ENCODE measurements around the gene DNAJB2.
"Not testable (repeated sequence)": the region's sequence is repeated elsewhere in the genome, so short reads cannot be mapped to it uniquely, and the experiment has no call there.

Gene DNAJB2

GRCh38 chr2:219254590-219255201 lies 24.5 kb upstream of the DNAJB2 start:
- DNase-seq (ENCODE audit: low read depth in 1 of 2, low spot score in 1 of 2): no peak

- not testable (repeated sequence) for DNase-seq (ENCODE audit: low read depth in 1 of 2, low spot score in 1 of 2)
Observed at GRCh38 chr2:219258942-219259341, 20.2 kb upstream of the DNAJB2 start.

GRCh38 chr2:219261024-219261855 lies 17.9 kb upstream of the DNAJB2 start:
- no peak for DNase-seq (ENCODE audit: low read depth in 1 of 2, low spot score in 1 of 2)

- DNase-seq (ENCODE audit: low read depth in 1 of 2, low spot score in 1 of 2): no peak
Observed at GRCh38 chr2:219266232-219266631, 12.9 kb upstream of the DNAJB2 start.

- no peak for DNase-seq (ENCODE audit: low read depth in 1 of 2, low spot score in 1 of 2)
Observed at GRCh38 chr2:219266886-219267285, 12.3 kb upstream of the DNAJB2 start.

- no peak for DNase-seq (ENCODE audit: low read depth in 1 of 2, low spot score in 1 of 2)
Observed at GRCh38 chr2:219268294-219268693, 10.9 kb upstream of the DNAJB2 start.

GRCh38 chr2:219269362-219270054 lies 9.7 kb upstream of the DNAJB2 start:
- DNase-seq (ENCODE audit: low read depth in 1 of 2, low spot score in 1 of 2): no peak

GRCh38 chr2:219270055-219270372 lies 9.2 kb upstream of the DNAJB2 start:
- DNase-seq (ENCODE audit: low read depth in 1 of 2, low spot score in 1 of 2): no peak

GRCh38 chr2:219271021-219271420 lies 8.1 kb upstream of the DNAJB2 start:
- no peak for DNase-seq (ENCODE audit: low read depth in 1 of 2, low spot score in 1 of 2)

- no peak for DNase-seq (ENCODE audit: low read depth in 1 of 2, low spot score in 1 of 2)
Observed at GRCh38 chr2:219272356-219272755, 6.8 kb upstream of the DNAJB2 start.

GRCh38 chr2:219272995-219273394 lies 6.2 kb upstream of the DNAJB2 start:
- DNase-seq (ENCODE audit: low read depth in 1 of 2, low spot score in 1 of 2): no peak

GRCh38 chr2:219273937-219274336 lies 5.2 kb upstream of the DNAJB2 start:
- no peak for DNase-seq (ENCODE audit: low read depth in 1 of 2, low spot score in 1 of 2)

GRCh38 chr2:219274361-219274921 lies 4.7 kb upstream of the DNAJB2 start:
- no peak for DNase-seq (ENCODE audit: low read depth in 1 of 2, low spot score in 1 of 2)

- peak; percentile 52 to 61 for DNase-seq (ENCODE audit: low read depth in 1 of 2, low spot score in 1 of 2)
Observed at GRCh38 chr2:219277703-219278654, 1.2 kb upstream of the DNAJB2 start.

- DNase-seq (ENCODE audit: low read depth in 1 of 2, low spot score in 1 of 2): no peak
Observed at GRCh38 chr2:219278655-219279150, 463 bp upstream of the DNAJB2 start.

GRCh38 chr2:219279916-219280516 lies 850 bp downstream of the DNAJB2 start:
- DNase-seq (ENCODE audit: low read depth in 1 of 2, low spot score in 1 of 2): no peak

- DNase-seq (ENCODE audit: low read depth in 1 of 2, low spot score in 1 of 2): no peak
Observed at GRCh38 chr2:219280651-219281050, 1.5 kb downstream of the DNAJB2 start.

- no peak for DNase-seq (ENCODE audit: low read depth in 1 of 2, low spot score in 1 of 2)
Observed at GRCh38 chr2:219281588-219281987, 2.4 kb downstream of the DNAJB2 start.

- DNase-seq (ENCODE audit: low read depth in 1 of 2, low spot score in 1 of 2): no peak
Observed at GRCh38 chr2:219282375-219282774, 3.2 kb downstream of the DNAJB2 start.

GRCh38 chr2:219282943-219283581 lies 3.9 kb downstream of the DNAJB2 start:
- DNase-seq (ENCODE audit: low read depth in 1 of 2, low spot score in 1 of 2): no peak

Data from stimulated activated CD4-positive, alpha-beta T cell treated with anti-CD3 and anti-CD28 coated beads, Interleukin-15, amount 100 ng/mL, for 1 hour (primary cell).